Fibroblast of lung (primary cell): Measurements from ENCODE around the gene DDN.

Source experiments
- CTCF ChIP-seq, 2 donors: IDR thresholded peaks in 1 of 2; conservative IDR thresholded peaks in 1 of 2; 1 replicate in 1 of 2; 2 replicates in 1 of 2; pipeline ENCODE4 v1.5.1; 2011 to 2012; ENCODE audit warnings: low read length in 2 of 2, control low read depth in 1 of 2, inconsistent platforms in 1 of 2, low read depth in 1 of 2, mild to moderate bottlenecking in 1 of 2
- EZH2 ChIP-seq: IDR thresholded peaks from 2 replicates; pipeline ENCODE4 v1.5.1; 2012; ENCODE audit warnings: low read length, control low read depth, mild to moderate bottlenecking; ENCODE audit errors: missing control alignments

GRCh38 chr12:48985901-48986300, 13.3 kb downstream of the DDN start:
- no peak for TF ChIP-seq CTCF (conservative IDR thresholded peaks at IDR 0.05 in 1 of 2, IDR thresholded peaks at IDR 0.05 in 1 of 2; ENCODE audit: low read depth in 1 of 2, low read length in 2 of 2)
- no peak for TF ChIP-seq EZH2
